H1 (cell line): ENCODE data around the gene MRTFA. TPM values are rescaled to one million over a fixed set of nuclear protein-coding genes. Genes with fewer than 3 reads are reported as not detected.

Experiments used
- CTCF ChIA-PET: fragments of 300-600 bp; sonication (Branson Sonifier 250); formaldehyde crosslinking; loops from one replicate; lab custom pipeline; 2021; ENCODE audit not compliant: partially characterized antibody; lab: Charles Lee
- POLR2A ChIA-PET: fragments of 300-600 bp; sonication (Branson Sonifier 250); formaldehyde crosslinking; loops from one replicate; lab custom pipeline; 2021; ENCODE audit warnings: inconsistent platforms; ENCODE audit not compliant: partially characterized antibody; lab: Charles Lee
- DNase-seq, 2 experiments: peaks; one replicate each; pipeline versions ENCODE4 v3.0.0 to v3.0.0-alpha.2; 2010 to 2022; ENCODE audit warnings: low spot score in 2 of 2, low read depth in 1 of 2, mixed read lengths in 1 of 2
- FAIRE-seq: peaks from 2 replicates; lab custom pipeline; 2011; peaks lifted over from hg19 to GRCh38; lab: Jason Lieb, UNC
- H2AFZ ChIP-seq: 2 replicates; pipeline ENCODE4 v1.8.1; 2012; ENCODE audit warnings: low read length, inconsistent platforms
- H2AK5ac ChIP-seq: 2 replicates; pipeline ENCODE4 v1.6.1; 2013; ENCODE audit warnings: low read depth, low read length
- H2BK120ac ChIP-seq: replicated peaks from 2 replicates; pipeline ENCODE3; 2013; ENCODE audit warnings: low read depth, low read length, inconsistent platforms
- H2BK12ac ChIP-seq: 2 replicates; pipeline ENCODE4 v1.6.1; 2013; ENCODE audit warnings: low read depth, low read length
- H2BK15ac ChIP-seq: 2 replicates; pipeline ENCODE4 v1.6.1; 2013; ENCODE audit warnings: low read length
- H2BK20ac ChIP-seq: 2 replicates; pipeline ENCODE4 v1.6.1; 2013; ENCODE audit warnings: low read length
- H2BK5ac ChIP-seq: 2 replicates; pipeline ENCODE4 v1.6.1; 2013; ENCODE audit warnings: low read depth, low read length
- H3K14ac ChIP-seq: 2 replicates; pipeline ENCODE4 v1.6.1; 2013; ENCODE audit warnings: inconsistent platforms; ENCODE audit not compliant: insufficient read length
- H3K18ac ChIP-seq: 2 replicates; pipeline ENCODE4 v1.6.1; 2013; ENCODE audit warnings: low read length; ENCODE audit errors: extremely low read depth
- H3K23ac ChIP-seq: 2 replicates; pipeline ENCODE4 v1.6.1; 2013; ENCODE audit warnings: inconsistent platforms; ENCODE audit not compliant: insufficient read length
- H3K23me2 ChIP-seq: 2 replicates; pipeline ENCODE4 v1.6.1; 2013; ENCODE audit warnings: low read depth, low read length
- H3K27ac ChIP-seq: 2 replicates; pipeline ENCODE4 v1.6.1; 2011; ENCODE audit warnings: low read depth, low read length, inconsistent platforms
- H3K27me3 ChIP-seq, 4 experiments: replicated peaks in 1 of 4; 1 replicate in 1 of 4; 2 replicates in 3 of 4; pipeline versions ENCODE4 v1.6.1 to v1.8.1; 2011 to 2013; ENCODE audit warnings: low read length in 3 of 4, mild to moderate bottlenecking in 3 of 4, inconsistent platforms in 2 of 4, mixed read lengths in 2 of 4, moderate library complexity in 1 of 4; ENCODE audit not compliant: control insufficient read depth in 3 of 4, insufficient read depth in 3 of 4; ENCODE audit errors: extremely low read depth in 1 of 4
- H3K36me3 ChIP-seq, 4 experiments: 2 replicates each; pipeline versions ENCODE4 v1.6.1 to v1.8.1; 2011 to 2013; ENCODE audit warnings: mild to moderate bottlenecking in 4 of 4, low read length in 3 of 4, moderate library complexity in 2 of 4, control low read depth in 1 of 4, inconsistent platforms in 1 of 4; ENCODE audit not compliant: insufficient read depth in 4 of 4, control insufficient read depth in 2 of 4
- H3K4ac ChIP-seq: replicated peaks from 2 replicates; pipeline ENCODE3; 2013; ENCODE audit warnings: low read length, low read depth, mixed read lengths, inconsistent platforms; ENCODE audit not compliant: insufficient read length
- H3K4me1 ChIP-seq, 4 experiments: replicated peaks in 1 of 4; 1 replicate in 1 of 4; 2 replicates in 3 of 4; pipeline versions ENCODE4 v1.6.1 to v1.8.1; 2011 to 2013; ENCODE audit warnings: low read length in 3 of 4, inconsistent platforms in 2 of 4, mixed read lengths in 1 of 4; ENCODE audit not compliant: insufficient read depth in 4 of 4, control insufficient read depth in 3 of 4
- H3K4me2 ChIP-seq, 2 experiments: 2 replicates each; pipeline versions ENCODE4 v1.6.1 to v1.8.1; 2011 to 2013; ENCODE audit warnings: low read depth in 2 of 2, low read length in 2 of 2, control low read depth in 1 of 2, inconsistent platforms in 1 of 2, mild to moderate bottlenecking in 1 of 2; ENCODE audit not compliant: insufficient read depth in 1 of 2
- H3K4me3 ChIP-seq, 4 experiments: fragments of 200-600, 300-600 bp in 1 of 4; sonication (generic), shearing (Covaris generic), sonication (Bioruptor Twin) in 1 of 4; 2 replicates each; pipeline versions ENCODE4 v1.5.1 to v1.8.1; 2011 to 2016; ENCODE audit warnings: low read length in 4 of 4, low read depth in 3 of 4, control low read depth in 2 of 4, inconsistent platforms in 2 of 4, mild to moderate bottlenecking in 2 of 4, mixed read lengths in 1 of 4, moderate library complexity in 1 of 4; ENCODE audit not compliant: insufficient read depth in 2 of 4; ENCODE audit errors: extremely low read depth in 1 of 4
- H3K56ac ChIP-seq: replicated peaks from 2 replicates; pipeline ENCODE3; 2013; ENCODE audit warnings: low read depth, mild to moderate bottlenecking, mixed read lengths, low read length, inconsistent platforms; ENCODE audit not compliant: insufficient read length
- H3K79me1 ChIP-seq: 2 replicates; pipeline ENCODE4 v1.6.1; 2013; ENCODE audit warnings: low read depth, low read length, control low read depth
- H3K79me2 ChIP-seq, 2 experiments: 2 replicates each; pipeline versions ENCODE4 v1.6.1 to v1.8.1; 2012 to 2013; ENCODE audit warnings: low read length in 2 of 2, mild to moderate bottlenecking in 2 of 2, inconsistent platforms in 1 of 2; ENCODE audit not compliant: insufficient read depth in 2 of 2, control insufficient read depth in 1 of 2
- H3K9ac ChIP-seq, 4 experiments: replicated peaks in 1 of 4; 1 replicate in 1 of 4; 2 replicates in 3 of 4; pipeline versions ENCODE4 v1.6.1 to v1.8.1; 2011 to 2013; ENCODE audit warnings: low read depth in 3 of 4, low read length in 3 of 4, control low read depth in 2 of 4, mild to moderate bottlenecking in 2 of 4, moderate library complexity in 2 of 4, inconsistent platforms in 1 of 4; ENCODE audit errors: extremely low read depth in 1 of 4
- H3K9me3 ChIP-seq, 2 experiments: 2 replicates each; pipeline versions ENCODE4 v1.6.1 to v1.8.1; 2012 to 2013; ENCODE audit warnings: mild to moderate bottlenecking in 2 of 2, moderate library complexity in 2 of 2, control low read depth in 1 of 2, inconsistent platforms in 1 of 2, low read depth in 1 of 2, low read length in 1 of 2, mixed read lengths in 1 of 2; ENCODE audit not compliant: insufficient read depth in 2 of 2
- H4K20me1 ChIP-seq, 2 experiments: replicated peaks in 1 of 2; 2 replicates each; pipeline versions ENCODE3 to v1.8.1; 2011 to 2013; ENCODE audit warnings: inconsistent platforms in 2 of 2, low read length in 2 of 2, mild to moderate bottlenecking in 1 of 2; ENCODE audit not compliant: insufficient read depth in 2 of 2, control insufficient read depth in 1 of 2
- H4K5ac ChIP-seq: 2 replicates; pipeline ENCODE4 v1.6.1; 2013; ENCODE audit warnings: low read length, low read depth, mixed read lengths, inconsistent platforms; ENCODE audit not compliant: insufficient read length
- H4K8ac ChIP-seq: 2 replicates; pipeline ENCODE4 v1.8.0; 2013; ENCODE audit warnings: mild to moderate bottlenecking, moderate library complexity, low read length, inconsistent platforms; ENCODE audit not compliant: insufficient read depth; ENCODE audit errors: extremely low read depth
- H4K91ac ChIP-seq: replicated peaks from 2 replicates; pipeline ENCODE3; 2013; ENCODE audit warnings: low read length, mixed read lengths, inconsistent platforms; ENCODE audit not compliant: insufficient read length
- CBX8 ChIP-seq: fragments of 300-800, 300-1000 bp; sonication (generic); IDR thresholded peaks from 2 replicates; pipeline ENCODE4 v1.7.1; 2016; ENCODE audit warnings: low read depth, low read length, borderline replicate concordance
- CEBPB ChIP-seq: IDR thresholded peaks from 2 replicates; pipeline ENCODE4 v1.6.1; 2012; ENCODE audit warnings: low read depth, low read length
- GTF2F1 ChIP-seq: IDR thresholded peaks from 2 replicates; pipeline ENCODE4 v1.6.1; 2012; ENCODE audit warnings: low read depth, low read length, improper control_type of control experiment, borderline replicate concordance
- HDAC6 ChIP-seq: IDR thresholded peaks from one replicate; pipeline ENCODE4 v1.7.1; 2012; ENCODE audit warnings: low read depth, mild to moderate bottlenecking, inconsistent platforms, low read length, moderate library complexity
- KDM5A ChIP-seq: fragments of 200-600 bp; IDR thresholded peaks from 2 replicates; pipeline ENCODE4 v1.7.1; 2012; ENCODE audit warnings: mild to moderate bottlenecking, low read length, inconsistent platforms, mixed read lengths
- NRF1 ChIP-seq: IDR thresholded peaks from 2 replicates; pipeline ENCODE4 v1.6.1; 2011; ENCODE audit warnings: mild to moderate bottlenecking, low read depth, low read length, improper control_type of control experiment
- PHF8 ChIP-seq: fragments of 200-600 bp; sonication (generic); conservative IDR thresholded peaks from 2 replicates; pipeline ENCODE4 v1.7.1; 2012; ENCODE audit warnings: low read depth, mild to moderate bottlenecking, inconsistent platforms, low read length, moderate library complexity
- POU5F1 ChIP-seq: IDR thresholded peaks from 2 replicates; pipeline ENCODE4 v1.6.1; 2011; ENCODE audit warnings: low read depth, mild to moderate bottlenecking, low read length, moderate library complexity
- RAD21 ChIP-seq, 2 experiments: IDR thresholded peaks in 1 of 2; conservative IDR thresholded peaks in 1 of 2; 2 replicates each; pipeline ENCODE4 v1.6.1; 2011; ENCODE audit warnings: low read depth in 2 of 2, low read length in 2 of 2, improper control_type of control experiment in 1 of 2, inconsistent platforms in 1 of 2, mild to moderate bottlenecking in 1 of 2, moderate library complexity in 1 of 2
- RFX5 ChIP-seq: IDR thresholded peaks from 2 replicates; pipeline ENCODE4 v1.6.1; 2011; ENCODE audit warnings: low read depth, low read length, improper control_type of control experiment, borderline replicate concordance
- RXRA ChIP-seq: IDR thresholded peaks from 2 replicates; pipeline ENCODE4 v1.6.1; 2011; ENCODE audit warnings: low read depth, mild to moderate bottlenecking, low read length, moderate library complexity; ENCODE audit not compliant: insufficient read depth
- TEAD4 ChIP-seq: IDR thresholded peaks from 2 replicates; pipeline ENCODE4 v1.6.1; 2012; ENCODE audit warnings: low read depth, low read length, inconsistent platforms, mixed read lengths
- WGBS, 2 experiments: shearing (Covaris generic) in 1 of 2; methylation state at CpG; one replicate each; pipeline versions ENCODE4 v1.1.6 to v1.1.7; 2013 to 2015; ENCODE audit warnings: low lambda C conversion rate in 2 of 2, mixed read lengths in 2 of 2, inconsistent platforms in 1 of 2, low coverage in 1 of 2, missing lambda C conversion rate in 1 of 2; ENCODE audit not compliant: insufficient replicate concordance in 2 of 2, insufficient coverage in 1 of 2, insufficient read length in 1 of 2; ENCODE audit errors: extremely low coverage in 1 of 2, missing lambda C conversion rate in 1 of 2; 5-methylcytosine and 5-hydroxymethylcytosine counted together
- polyA plus RNA-seq, 7 experiments: library from polyadenylated mRNA; depleted of rRNA in 3 of 7; stranded (reverse) in 5 of 7; unstranded in 2 of 7; fragments of >200 nt in 5 of 7; fragments of 200-250 nt in 2 of 7; gene quantifications; 1 replicate in 5 of 7; 2 replicates in 1 of 7; 4 replicates in 1 of 7; pipeline versions ENCODE4 v1.2.1 to v1.2.3, GENCODE V29; 2011 to 2013; ENCODE audit warnings: missing spikeins in 2 of 7, mixed read lengths in 2 of 7
- total RNA-seq: library from RNA; stranded (reverse); fragmentation: NEBNext Ultra II Directional; extraction: Animal tissue kit (Norgen Biotek cat#: 25700); gene quantifications from 2 replicates; pipeline ENCODE4 v1.2.1, GENCODE V29; 2021

MRTFA gene
- total and polyA plus RNA-seq, 2 of the 8 experiments (the other 6 are each of a cell fraction or from before 2014, with no cell fraction given), result 5.4 to 37.9 TPM

GRCh38 chr22:40681451-40681850 is 44.9 kb upstream of the MRTFA start:
- Histone ChIP-seq H4K91ac (peak overlapping the region; percentile 68), H3K56ac (no peak overlapping the region), H3K18ac (no peak overlapping the region), H3K9ac (no peak overlapping the region), H3K23ac (no peak overlapping the region), H2BK120ac (no peak overlapping the region), H2BK20ac (peak overlapping the region; percentile 87; the same call in 1 of the 2 replicates), H3K79me2 (no peaks in the 10 kb centered on the region), H3K23me2 (peaks cover 7% of the 10 kb centered on the region; the same call in 1 of the 2 replicates), H3K4ac (no peak overlapping the region), H2AFZ (no peak overlapping the region), H3K4me3 (no peak overlapping the region), H3K79me1 (no peaks in the 10 kb centered on the region), H3K36me3 (no peaks in the 10 kb centered on the region), H3K4me2 (no peak overlapping the region), H3K9me3 (no peaks in the 10 kb centered on the region), H2BK5ac (peak overlapping the region; percentile 62; the same call in 1 of the 2 replicates), H3K27ac (no peak overlapping the region), H3K14ac (no peak overlapping the region), H4K5ac (no peak overlapping the region), H2BK12ac (peak overlapping the region; percentile 94; the same call in 1 of the 2 replicates), H3K27me3 (no peaks in the 10 kb centered on the region), H2BK15ac (peak overlapping the region; percentile 20; the same call in 1 of the 2 replicates), H4K20me1 (no peaks in the 10 kb centered on the region), H3K4me1 (peaks cover 8 to 39% (median 23%) of the 10 kb centered on the region in 4 experiments), H4K8ac (peak overlapping the region; percentile 22; the same call in 1 of the 2 replicates), H2AK5ac (peak overlapping the region; percentile 11; the same call in 1 of the 2 replicates)
- FAIRE-seq (no peak), DNase-seq (no peak)
- CTCF ChIA-PET, result interaction anchor here (0.7 to 3.9 kb wide), 8 partner anchors 24 to 194 kb away, joined by 3 to 20 read pairs (median 4); no protein-coding TSS in a partner anchor
- POLR2A ChIA-PET, result interaction anchor here (0.6 to 0.9 kb wide), 2 partner anchors 49 to 307 kb away, joined by 3 read pairs; no protein-coding TSS in a partner anchor
- 95% methylated on average over 19 of the region's 19 CpGs; no CpG with 5 or more reads in 1 of the 2 experiments for WGBS, 2 experiments
- TF ChIP-seq RFX5 (no peak), NRF1 (no peak), HDAC6 (no peak), KDM5A (no peak), TEAD4 (no peak), POU5F1 (no peak), RAD21 (IDR thresholded peaks at IDR 0.05 in 1 of 2, conservative IDR thresholded peaks at IDR 0.05 in 1 of 2; ENCODE audit: low read depth in 2 of 2, low read length in 2 of 2) (no peak), RXRA (no peak), PHF8 (no peak), CEBPB (no peak), GTF2F1 (no peak), CBX8 (no peak)
